HG03175 (cell line): Measurements from ENCODE around the gene CAMSAP1.
A peak's percentile ranks its signal among the peaks of the same experiment; 100 is the strongest.
"Not testable (repeated sequence)": the region's sequence is repeated elsewhere in the genome, so short reads cannot be mapped to it uniquely, and the experiment has no call there.

ENCODE experiments used
- ATAC-seq: cut with Tn5 transposase; IDR thresholded peaks from one replicate; pipeline ENCODE4 v1.9.1; 2021; ENCODE audit warnings: mild to moderate bottlenecking, moderate library complexity; ENCODE audit not compliant: unreplicated experiment

The CAMSAP1 gene

GRCh38 chr9:135901031-135901758, 6.2 kb downstream of the CAMSAP1 start:
- no peak for ATAC-seq

GRCh38 chr9:135898634-135899407, 8.5 kb downstream of the CAMSAP1 start:
- no peak for ATAC-seq

DNA sequence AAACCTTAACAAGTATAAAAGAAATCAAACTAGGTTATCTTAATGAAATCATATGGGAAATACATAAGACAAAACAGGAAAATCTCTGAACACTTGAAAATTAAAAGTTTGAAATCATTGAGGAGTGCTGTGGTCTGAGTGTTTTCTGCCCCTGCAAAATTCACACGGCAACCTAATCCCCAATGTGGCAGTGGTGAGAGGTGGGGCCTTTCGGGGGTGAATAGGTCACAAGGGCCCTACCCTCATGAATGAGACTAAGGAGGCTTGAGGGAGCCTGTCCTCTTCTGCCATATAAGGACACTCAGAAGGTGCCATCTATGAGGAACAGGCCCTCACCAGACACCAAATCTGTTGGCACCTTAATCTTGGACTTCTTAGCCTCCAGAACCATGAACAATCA, 10.7 kb downstream of the CAMSAP1 start:
- ATAC-seq = no peak

DNA sequence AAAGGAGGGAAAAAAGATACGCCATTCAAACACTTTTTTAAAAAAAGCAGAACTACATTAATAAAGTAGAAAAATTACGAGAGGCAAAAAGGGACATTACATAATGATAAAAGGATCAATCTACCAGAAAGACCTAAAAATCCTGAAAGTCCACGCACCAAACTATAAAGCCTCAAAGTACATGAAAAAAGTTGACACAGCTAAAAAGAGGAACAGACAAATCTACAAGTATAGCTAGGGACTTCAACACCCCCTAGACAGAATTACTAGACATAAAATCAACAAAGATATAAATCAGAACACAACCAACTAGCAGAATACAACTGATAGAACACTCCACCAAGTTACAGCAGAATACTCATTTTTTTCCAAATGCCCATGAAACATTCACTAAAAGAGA, 11.1 kb downstream of the CAMSAP1 start:
- ATAC-seq = no peak

DNA sequence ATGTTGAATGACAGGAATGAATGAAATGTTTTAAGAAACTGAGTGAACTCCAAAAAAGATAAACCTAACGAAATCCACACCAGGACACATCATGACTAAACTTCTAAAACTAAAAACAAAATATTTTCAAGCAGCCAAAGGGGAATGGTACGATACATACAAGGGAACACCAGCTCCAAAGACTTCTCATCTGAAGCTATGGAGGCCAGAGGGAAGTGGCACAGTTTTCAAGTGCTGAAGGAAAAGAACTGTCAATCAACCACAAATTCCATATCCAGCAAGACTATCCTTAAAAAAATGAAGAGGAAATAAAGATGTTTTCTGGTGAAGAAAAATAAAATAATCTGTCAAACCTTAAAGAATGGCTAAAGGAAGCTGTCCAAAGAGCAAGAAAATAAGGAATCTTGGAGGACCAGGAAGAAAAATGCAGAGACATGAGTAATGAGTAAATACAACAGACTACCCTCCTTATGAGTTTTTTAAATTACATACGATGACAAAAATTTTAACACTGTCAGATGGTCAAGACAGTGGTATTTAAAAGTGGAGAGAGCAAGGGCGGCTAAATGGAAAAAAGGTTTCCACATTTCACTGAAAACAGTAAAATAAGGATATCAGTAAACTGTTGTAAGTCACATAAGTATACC, 12.0 kb downstream of the CAMSAP1 start:
- ATAC-seq = no peak

GRCh38 chr9:135893104-135893503, 14.2 kb downstream of the CAMSAP1 start:
- no peak for ATAC-seq

DNA sequence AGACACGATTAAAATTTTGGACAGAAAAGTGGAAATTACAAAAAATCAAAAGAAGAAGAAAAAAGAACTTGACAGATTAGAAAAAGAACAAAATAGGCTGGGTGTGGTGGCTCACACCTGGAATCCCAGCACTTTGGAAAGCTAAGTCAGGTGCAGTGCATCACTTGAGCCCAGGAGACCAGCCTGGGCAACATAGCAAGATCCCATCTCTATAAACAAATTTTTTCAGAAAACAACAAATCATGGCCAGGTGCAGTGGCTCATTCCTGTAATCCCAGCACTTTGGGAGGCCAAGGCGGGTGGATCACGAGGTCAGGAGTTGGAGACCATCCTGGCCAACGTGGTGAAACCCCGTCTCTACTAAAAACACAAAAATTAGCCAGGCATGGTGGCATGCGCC, 15.0 kb downstream of the CAMSAP1 start:
- not testable (repeated sequence) for ATAC-seq

GRCh38 chr9:135891027-135891631, 16.2 kb downstream of the CAMSAP1 start:
- no peak for ATAC-seq

DNA sequence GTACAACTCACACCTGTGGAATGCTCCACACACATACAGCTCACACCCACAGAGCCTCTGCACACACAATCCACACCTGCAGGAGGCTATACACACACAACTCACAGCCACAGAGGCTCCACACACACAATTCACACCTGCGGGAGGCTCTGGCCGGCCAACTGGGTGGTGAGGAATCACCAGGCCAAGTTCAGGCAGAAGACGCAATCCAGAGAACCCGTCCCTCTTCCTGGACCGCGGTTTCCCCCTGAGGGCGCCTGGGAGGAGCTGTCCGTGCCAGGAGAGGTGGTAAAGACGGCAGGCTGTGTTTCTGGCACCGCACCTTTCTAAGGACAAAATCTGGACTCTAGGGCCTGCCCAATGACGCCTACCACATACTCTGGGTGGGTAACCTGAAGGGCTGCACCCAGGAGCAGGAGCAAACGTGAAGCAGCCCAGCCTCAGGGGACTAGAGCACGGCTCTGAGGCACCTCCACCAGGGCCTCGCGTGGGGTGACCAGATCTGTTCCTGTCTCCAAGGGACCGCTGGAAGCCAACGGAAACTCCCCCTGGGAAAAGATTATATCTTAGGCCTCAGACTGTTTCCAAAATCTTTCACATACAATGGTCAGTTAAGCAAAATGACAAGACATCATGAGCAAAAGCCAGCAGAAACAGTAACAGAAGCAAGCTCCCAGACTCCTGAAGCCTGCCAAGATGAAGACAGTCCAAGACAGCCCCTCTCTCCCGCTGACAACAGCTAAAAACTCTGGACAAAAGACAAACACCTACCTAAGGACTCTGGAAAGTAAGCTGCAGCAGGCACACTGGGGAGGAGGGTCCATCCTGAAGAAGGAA, 16.9 kb downstream of the CAMSAP1 start:
- ATAC-seq = no peak

DNA sequence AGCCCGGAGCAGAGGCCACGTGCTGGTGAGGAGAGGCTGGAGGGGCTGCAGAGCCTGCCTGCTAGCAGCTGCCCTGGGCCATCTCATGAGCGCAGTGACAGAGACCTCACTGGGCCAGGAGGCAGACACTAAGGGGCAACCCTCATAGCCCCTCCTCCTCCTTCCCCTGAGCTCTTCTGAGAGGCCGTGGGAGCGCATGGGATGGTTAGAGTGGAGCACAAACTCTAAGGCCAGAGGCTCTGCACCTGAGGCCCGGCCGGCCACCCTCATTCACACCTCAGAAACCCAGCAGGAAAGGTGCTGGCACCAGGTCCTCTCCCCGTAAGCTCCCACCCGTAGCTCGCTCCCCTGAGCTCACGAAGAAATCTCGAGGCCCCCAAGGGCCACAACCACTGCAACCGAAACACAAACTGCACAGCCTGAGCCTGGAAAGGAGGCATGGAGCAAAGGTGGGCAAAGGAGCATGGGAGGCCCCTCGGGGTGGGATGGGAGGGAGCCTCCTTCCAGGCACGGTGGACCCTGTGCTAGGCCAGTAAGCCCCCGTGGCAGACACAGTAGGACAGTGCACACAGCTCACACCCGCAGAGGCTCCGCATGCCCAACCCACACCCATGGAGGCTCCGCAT, 17.7 kb downstream of the CAMSAP1 start:
- no peak for ATAC-seq

DNA sequence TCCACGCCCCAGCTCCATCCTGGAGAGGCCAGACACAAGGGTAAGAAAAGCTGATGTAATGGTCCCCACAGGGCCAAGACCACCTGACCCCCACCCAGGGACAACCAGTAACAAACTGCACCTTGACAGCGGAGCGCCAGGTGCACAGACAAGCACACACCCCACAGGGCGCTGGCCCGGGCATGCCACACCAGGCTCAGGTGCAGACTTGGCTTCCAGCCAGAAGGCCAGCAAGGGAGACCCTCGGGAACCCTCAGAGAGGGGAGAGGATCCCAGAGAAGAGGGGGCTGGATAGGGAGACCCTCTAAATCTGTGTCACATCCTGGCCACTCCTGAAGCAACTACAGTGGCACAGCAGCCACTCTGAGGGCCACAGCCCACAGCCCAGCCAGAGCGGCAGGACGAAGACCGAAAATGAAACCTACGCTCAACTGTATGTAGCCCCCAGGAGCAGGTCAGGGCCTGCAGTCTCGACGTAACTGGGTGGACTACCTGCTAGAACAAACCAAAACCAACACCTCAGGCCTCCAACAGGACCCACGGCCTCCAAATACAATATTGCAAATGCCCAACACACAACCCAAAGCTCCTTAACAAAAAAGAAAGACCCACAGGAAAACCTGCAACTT, 18.5 kb downstream of the CAMSAP1 start:
- no peak for ATAC-seq

DNA sequence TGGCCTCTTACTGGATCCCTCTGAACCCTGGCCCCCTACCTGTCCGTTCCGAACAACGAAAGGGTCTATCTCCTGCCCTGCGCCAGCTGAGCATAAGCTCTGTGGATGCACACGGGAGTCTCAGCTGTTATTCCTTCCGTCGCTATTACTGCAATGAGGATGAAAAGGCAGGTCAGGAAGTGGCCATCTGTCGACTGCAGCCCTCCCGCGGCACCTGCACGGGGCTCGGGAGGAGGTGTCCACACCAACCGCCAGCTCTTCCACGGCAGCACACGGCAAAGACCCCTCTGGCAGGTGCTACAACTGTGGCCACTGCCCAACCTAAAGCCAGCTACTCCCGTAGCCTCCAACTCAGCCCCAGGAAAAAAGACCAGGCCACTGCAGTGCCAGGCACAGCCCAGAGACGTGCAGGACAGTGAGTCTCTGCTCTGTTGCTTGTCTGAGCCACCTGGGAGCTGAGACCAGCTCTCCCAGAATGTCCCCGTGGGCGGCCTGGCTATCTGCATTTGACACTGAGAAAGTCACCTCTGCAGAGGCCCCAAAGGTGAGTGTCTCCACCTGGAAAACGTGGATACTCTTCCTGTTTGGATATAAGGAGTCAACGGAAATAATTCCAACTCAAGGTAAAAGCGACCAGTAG, 19.1 kb downstream of the CAMSAP1 start:
- ATAC-seq = no peak

- ATAC-seq = peak; percentile 65
Measured at GRCh38 chr9:135887585-135888050, 19.7 kb downstream of the CAMSAP1 start.

- no peak for ATAC-seq
Measured at GRCh38 chr9:135887021-135887507, 20.3 kb downstream of the CAMSAP1 start.

GRCh38 chr9:135886147-135886981, 21.0 kb downstream of the CAMSAP1 start:
- ATAC-seq = no peak

DNA sequence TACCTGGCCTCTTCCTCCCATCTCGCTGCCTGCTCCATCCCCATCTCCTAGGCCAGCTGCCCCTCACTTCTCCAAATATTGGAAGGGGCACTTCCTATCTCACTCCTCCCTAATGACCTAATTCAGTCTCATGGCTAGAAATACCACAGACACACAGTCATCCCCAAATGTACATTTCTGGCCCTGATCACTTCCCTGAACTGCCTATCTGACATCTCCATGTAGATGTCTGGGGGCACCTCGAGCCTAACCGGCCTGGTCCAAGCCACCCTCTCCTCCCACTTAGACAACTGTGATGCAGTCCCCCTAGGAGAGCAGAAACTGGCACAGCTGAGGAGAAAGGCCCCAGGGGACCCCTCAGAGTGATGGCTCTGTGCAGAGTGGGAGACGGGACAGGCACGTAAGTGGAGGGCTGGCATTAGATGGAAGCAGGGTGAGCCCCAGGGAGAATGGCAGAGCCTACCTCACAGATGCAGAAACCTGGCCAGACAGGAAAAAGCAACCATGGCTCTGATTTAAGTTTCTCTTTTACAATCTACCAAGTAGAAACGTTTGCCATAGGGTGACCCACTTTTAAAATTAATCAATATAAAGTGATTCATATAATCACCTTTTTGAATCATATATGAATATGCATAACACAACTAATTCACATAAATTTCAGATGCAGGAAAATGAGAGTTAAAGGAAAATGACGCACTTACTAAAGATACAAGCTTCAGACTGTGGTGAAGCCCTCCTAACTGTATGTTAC, 22.1 kb downstream of the CAMSAP1 start:
- ATAC-seq = no peak

DNA sequence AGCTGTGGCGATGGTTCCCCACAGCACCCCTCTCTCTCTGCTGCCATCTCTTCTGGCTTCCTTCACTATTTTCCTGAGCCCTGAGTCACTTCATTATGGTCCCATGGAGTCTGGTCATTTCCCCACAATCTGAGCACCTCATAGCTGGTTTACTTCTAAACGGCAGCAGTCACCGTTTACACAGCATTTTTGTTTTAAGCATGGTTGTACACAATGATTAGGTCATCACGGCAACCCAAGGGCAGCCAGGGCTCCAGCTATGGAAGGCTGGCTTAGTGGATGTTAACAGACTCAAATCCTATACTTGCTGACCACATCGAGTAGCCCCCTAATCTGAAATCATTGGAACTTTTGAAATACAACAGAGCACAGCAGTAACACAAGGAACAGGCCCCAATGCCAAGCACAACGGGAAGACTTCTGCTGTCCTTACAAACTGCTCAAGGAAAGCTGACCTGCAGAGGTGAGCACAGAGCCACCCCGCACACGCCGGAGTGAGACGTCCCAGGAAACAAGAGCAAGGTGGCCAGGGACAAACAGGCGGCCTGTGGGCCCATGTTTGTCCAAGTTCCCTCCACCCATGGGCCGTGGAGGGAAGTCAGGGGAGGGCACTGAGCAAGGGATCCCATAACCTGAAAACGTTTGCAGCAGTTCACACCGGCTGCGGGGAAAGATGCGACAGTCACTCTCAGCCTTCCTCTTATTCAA, 22.9 kb downstream of the CAMSAP1 start:
- ATAC-seq = no peak
